ENCODE data around the gene TEX2.
"Not testable (repeated sequence)": the region's sequence is repeated elsewhere in the genome, so short reads cannot be mapped to it uniquely, and the experiment has no call there.

TEX2 gene

GRCh38 chr17:64180089-64181073 is 82.7 kb downstream of the TEX2 start:
- DNase-seq (ENCODE audit: low read depth): no peak

- not testable (repeated sequence) for DNase-seq (ENCODE audit: low read depth)
Measured at GRCh38 chr17:64179024-64179423, 84.0 kb downstream of the TEX2 start.

DNA sequence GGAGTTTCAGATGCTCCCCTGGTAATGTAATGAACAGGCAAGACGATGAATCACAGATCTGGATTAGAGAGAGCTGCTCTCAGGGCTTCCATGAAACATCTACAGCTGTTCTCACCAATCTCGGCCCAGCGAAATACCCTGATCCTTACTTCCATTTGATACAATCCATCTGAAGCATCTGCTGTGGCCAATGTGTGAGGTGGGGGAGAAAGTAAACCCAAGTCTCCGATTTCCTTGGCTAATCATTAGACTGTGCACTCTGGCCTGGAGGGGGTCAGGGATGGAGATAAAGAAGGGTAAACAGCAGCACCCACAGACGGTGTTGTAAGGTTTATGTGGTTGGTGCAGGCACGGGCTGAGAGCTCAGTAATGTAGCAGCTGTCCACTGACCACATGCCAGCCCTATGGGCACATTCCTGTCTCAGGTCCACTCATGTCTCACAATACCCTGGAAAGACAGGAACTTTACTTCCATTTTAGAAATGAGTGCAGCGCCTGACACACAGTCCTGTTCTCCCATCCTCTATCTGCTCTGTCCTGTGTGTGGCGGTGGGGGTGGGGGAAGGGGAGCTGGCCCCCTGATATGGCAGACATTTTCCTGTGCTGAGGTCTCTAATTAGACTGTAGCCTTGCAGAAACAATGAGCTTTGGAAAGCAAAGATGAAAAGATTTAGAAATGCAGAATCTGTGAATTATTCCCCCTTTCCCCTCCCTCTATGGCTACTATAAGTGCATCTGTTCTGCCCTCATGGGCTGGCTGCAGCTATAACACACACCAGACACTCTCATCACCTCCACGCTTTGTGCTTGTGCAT is 84.8 kb downstream of the TEX2 start:
- DNase-seq (ENCODE audit: low read depth): no peak

- no peak for DNase-seq (ENCODE audit: low read depth)
Measured at GRCh38 chr17:64177311-64178010, 85.6 kb downstream of the TEX2 start.

DNA sequence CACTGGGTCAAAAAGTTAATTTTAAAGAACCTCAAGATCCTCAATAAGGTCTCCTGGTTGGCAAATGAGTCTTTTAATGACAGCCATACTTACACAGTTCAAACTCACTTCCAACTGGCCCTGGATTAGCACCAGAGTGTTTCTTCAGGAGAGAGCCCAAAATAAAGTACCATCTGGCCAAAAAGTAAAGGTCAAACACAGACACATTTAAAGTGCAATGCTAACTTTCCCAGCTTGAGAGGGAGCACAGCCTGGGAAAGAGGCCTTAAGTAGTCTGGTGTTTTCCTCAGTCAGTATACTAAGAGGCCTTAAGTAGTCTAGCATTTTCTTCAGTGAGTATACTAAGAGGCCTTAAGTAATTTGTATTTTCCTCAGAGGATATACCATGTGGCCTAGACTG is 86.5 kb downstream of the TEX2 start:
- DNase-seq (ENCODE audit: low read depth): no peak

DNA sequence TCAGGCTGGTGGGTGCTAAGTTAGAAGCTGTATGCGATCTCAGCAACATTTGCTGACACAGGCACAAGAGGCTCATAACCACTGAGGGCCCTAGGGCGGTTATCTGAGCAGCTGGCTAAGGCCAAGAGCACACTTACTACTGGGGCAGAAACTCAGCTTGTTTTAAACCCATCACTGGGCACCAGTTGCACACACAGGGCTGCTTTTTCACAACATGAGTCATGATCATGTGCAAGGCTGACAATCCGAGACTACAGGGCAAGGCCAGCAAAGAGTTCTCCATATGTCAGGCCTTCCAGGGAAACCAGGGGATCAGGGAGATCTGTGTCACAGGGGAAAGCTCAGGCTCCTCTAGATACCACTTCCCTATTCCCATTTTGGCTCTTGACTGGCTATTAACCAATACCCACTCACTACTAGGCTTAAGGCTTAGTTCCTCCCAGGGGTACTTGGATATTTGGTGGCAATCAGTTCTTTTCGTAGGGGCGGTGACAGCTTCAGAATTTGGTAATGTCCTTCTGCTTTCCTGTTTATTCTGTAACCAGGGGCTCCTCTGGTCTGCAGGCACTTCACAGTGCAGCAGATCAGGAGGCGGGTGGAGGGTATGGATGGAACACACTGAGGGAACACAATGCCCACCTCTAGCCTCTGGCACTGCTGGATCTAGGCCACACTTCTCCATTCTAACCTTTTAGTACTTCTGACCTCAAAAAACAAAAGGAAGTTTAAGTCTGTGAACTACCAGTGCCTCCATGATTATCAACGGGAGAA is 88.2 kb downstream of the TEX2 start:
- DNase-seq (ENCODE audit: low read depth): no peak

DNA sequence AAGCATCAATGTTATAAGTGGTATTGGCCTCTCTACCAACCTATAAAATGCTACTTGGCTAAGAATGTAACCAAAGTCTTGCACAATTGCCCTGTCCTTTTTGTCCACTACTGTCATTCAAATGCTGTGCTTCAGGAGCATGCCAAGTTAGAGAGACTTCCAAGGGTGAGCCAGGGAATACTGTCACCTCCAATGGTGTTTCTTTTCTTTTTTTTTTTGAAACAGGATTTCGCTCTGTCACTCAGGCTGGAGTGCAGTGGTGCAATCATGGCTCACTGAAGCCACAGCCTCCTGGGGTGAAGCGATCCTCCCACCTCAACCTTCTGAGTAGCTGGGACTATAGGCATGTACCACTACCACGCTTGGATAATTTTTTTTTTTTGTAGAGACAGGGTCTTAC is 89.4 kb downstream of the TEX2 start:
- no peak for DNase-seq (ENCODE audit: low read depth)

GRCh38 chr17:64172510-64172909 is 90.5 kb downstream of the TEX2 start:
- no peak for DNase-seq (ENCODE audit: low read depth)

- no peak for DNase-seq (ENCODE audit: low read depth)
Measured at GRCh38 chr17:64171041-64171440, 92.0 kb downstream of the TEX2 start.

GRCh38 chr17:64170286-64170685 is 92.8 kb downstream of the TEX2 start:
- DNase-seq (ENCODE audit: low read depth): no peak

- not testable (repeated sequence) for DNase-seq (ENCODE audit: low read depth)
Measured at GRCh38 chr17:64167666-64168065, 95.4 kb downstream of the TEX2 start.

GRCh38 chr17:64166876-64167275 is 96.2 kb downstream of the TEX2 start:
- no peak for DNase-seq (ENCODE audit: low read depth)

DNA sequence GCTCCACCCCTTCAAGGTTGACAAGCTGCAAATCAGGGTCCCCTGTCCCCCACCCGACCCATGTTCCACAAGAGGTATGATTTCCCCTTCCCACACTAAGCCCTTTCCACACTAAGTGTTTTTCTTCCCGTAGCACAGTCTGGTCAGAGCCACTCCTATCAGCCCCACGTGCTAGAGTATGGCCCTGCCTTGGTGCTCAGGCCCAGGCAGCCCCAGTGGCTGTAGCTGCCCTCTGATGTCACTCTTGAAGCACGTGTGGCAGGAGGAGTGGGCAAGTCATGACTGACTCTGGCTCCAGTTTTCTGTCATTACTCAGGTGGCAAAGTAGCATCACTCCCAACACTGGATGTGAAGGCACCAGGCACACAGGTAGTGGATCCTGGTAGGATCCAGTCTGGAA is 97.7 kb downstream of the TEX2 start:
- no peak for DNase-seq (ENCODE audit: low read depth)

DNA sequence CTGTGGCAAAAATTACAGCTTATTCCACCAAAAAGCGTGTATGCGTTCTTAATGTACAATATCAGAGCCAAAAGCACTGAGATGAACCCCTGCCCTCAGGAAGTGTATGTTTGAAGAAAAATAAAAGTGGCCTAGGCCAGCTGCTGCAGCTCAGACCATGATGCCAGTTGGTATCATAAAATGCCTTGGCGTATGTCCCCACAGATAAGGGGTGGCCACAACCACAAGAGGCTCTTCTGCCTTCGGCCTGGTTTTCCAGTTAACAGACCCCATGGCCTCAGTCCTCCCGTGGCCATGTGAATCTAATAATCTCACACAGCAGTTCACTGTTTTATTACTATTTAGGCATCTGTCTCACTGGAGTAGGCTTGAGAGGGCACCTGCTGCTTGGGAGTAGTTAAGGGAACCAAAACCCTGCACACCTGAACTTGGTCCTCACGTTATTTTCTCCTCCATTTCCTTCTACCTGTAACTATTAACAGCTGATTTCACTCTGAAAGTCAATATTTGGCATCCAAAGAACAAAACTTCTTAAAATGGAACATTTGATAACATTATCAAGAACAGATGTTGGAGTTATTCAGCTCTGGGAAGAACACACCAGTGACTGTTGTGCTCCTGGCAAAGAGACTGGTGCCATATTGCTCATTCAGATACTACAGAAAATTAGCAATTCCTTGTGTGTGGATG is 98.3 kb downstream of the TEX2 start:
- no peak for DNase-seq (ENCODE audit: low read depth)

- DNase-seq (ENCODE audit: low read depth): no peak
Measured at GRCh38 chr17:64163468-64163867, 99.6 kb downstream of the TEX2 start.

- DNase-seq (ENCODE audit: low read depth): no peak
Measured at GRCh38 chr17:64162554-64162953, 100.5 kb downstream of the TEX2 start.

DNA sequence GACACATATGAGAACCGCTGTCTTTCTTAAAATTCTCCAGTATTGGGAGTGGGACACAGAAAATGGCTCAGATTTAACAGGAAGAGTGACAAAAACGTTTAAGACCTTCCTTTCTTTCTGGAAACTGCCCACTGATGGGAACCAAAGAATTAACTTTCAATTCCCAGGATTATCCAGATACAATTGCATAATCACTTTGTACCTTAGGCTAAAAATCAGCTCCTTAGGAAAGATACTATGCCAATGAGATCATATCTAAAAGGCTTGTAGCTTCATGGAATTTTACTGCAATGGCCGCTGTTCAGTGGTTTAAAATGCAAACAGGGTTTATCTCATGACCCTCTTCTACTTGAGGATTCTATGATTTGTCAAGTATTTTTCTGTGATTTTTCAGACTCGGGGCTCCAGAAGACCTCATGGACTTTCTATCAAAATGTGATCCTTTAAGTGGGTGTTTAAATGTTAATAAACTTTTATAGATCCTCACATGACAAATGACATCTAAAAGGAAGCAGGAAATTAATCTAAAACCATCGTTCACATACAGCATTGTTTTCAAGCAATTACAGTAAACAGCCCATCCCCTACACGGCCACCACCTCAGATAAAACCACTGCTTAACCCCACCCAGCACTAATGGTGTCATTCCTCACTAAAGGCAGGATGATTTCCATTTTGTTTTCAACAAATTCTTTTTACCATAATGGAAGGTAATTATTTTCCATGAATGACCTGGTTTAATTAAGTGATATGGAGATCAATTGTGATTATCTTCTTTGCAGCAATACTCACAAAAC is 101.5 kb downstream of the TEX2 start:
- DNase-seq (ENCODE audit: low read depth): no peak

DNA sequence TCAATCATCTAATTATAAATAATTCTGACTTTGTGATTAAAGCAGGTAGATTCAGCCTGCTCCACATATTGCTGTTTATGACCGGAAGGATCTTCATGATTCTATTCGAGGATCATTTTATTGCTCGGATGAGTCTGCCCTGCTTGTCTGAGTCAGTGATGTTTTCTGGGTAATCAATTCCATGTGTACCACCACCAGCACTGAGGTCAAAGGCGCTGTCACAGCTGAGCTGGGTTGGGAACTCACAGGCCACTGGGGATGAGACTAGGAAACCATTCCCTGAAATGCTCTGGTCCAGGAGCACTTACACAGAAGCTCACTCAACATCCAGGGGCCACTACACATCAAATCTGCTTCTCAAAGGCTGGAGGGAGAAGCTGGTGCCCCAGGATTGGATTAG is 102.7 kb downstream of the TEX2 start:
- peak; percentile 74 for DNase-seq (ENCODE audit: low read depth)

- no peak for DNase-seq (ENCODE audit: low read depth)
Measured at GRCh38 chr17:64158831-64159590, 104.0 kb downstream of the TEX2 start.

Measured in GM04504 (cell line).